ENCODE results near the gene NUP43.

Gene NUP43

GRCh38 chr6:149723771-149724417 lies 22.4 kb downstream of the NUP43 start:
- TF ChIP-seq SPI1 (IDR thresholded peaks at IDR 0.05; ENCODE audit: low read depth, low read length) (no peak), PAX5 (IDR thresholded peaks at IDR 0.05; ENCODE audit: insufficient read depth, low read length, severe bottlenecking) (no peak), TAF1 (IDR thresholded peaks at IDR 0.05; ENCODE audit: low read depth, low read length) (no peak), POLR2A (IDR thresholded peaks at IDR 0.05; ENCODE audit: low read depth, low read length) (no peak), POLR2AphosphoS5 (IDR thresholded peaks at IDR 0.05; ENCODE audit: low read depth, low read length) (no peak), POU2F2 (IDR thresholded peaks at IDR 0.05; ENCODE audit: low read depth, low read length) (no peak)
- FAIRE-seq, result peak; percentile 91
- peak; percentile 19 for DNase-seq (ENCODE audit: insufficient read length, low spot score)

- FAIRE-seq, result no peak
- no peak for DNase-seq (ENCODE audit: insufficient read length, low spot score)
- TF ChIP-seq POLR2AphosphoS5 (IDR thresholded peaks at IDR 0.05; ENCODE audit: low read depth, low read length) (no peak), TAF1 (IDR thresholded peaks at IDR 0.05; ENCODE audit: low read depth, low read length) (no peak), SPI1 (IDR thresholded peaks at IDR 0.05; ENCODE audit: low read depth, low read length) (no peak), POU2F2 (IDR thresholded peaks at IDR 0.05; ENCODE audit: low read depth, low read length) (no peak), PAX5 (IDR thresholded peaks at IDR 0.05; ENCODE audit: insufficient read depth, low read length, severe bottlenecking) (no peak)
These were observed 23.1 kb downstream of the NUP43 start for GRCh38 chr6:149723262-149723661.

GRCh38 chr6:149719531-149719930 lies 26.8 kb downstream of the NUP43 start:
- no peak for DNase-seq (ENCODE audit: insufficient read length, low spot score)
- TF ChIP-seq POU2F2 (IDR thresholded peaks at IDR 0.05; ENCODE audit: low read depth, low read length) (no peak), SPI1 (IDR thresholded peaks at IDR 0.05; ENCODE audit: low read depth, low read length) (no peak), PAX5 (IDR thresholded peaks at IDR 0.05; ENCODE audit: insufficient read depth, low read length, severe bottlenecking) (no peak), TAF1 (IDR thresholded peaks at IDR 0.05; ENCODE audit: low read depth, low read length) (no peak)
- FAIRE-seq, result no peak

- DNase-seq (ENCODE audit: insufficient read length, low spot score) (peak; percentile 86), FAIRE-seq (peak; percentile 69)
- TF ChIP-seq POLR2A (IDR thresholded peaks at IDR 0.05; ENCODE audit: low read depth, low read length) (peak; percentile 96), POLR2AphosphoS5 (IDR thresholded peaks at IDR 0.05; ENCODE audit: low read depth, low read length) (peak; percentile 89), SPI1 (IDR thresholded peaks at IDR 0.05; ENCODE audit: low read depth, low read length) (no peak), TAF1 (IDR thresholded peaks at IDR 0.05; ENCODE audit: low read depth, low read length) (peak; percentile 91), POU2F2 (IDR thresholded peaks at IDR 0.05; ENCODE audit: low read depth, low read length) (peak; percentile 71), PAX5 (IDR thresholded peaks at IDR 0.05; ENCODE audit: insufficient read depth, low read length, severe bottlenecking) (peak; percentile 85)
These were observed 28.5 kb downstream of the NUP43 start, which contains the start of gene LATS1 for GRCh38 chr6:149717588-149718458. TSS of gene LATS1 (minus strand) at chr6:149718101. CDS start at chr6:149702126, 15,975 bp downstream.

GRCh38 chr6:149717255-149717587 lies 29.1 kb downstream of the NUP43 start:
- no peak for DNase-seq (ENCODE audit: insufficient read length, low spot score)
- TF ChIP-seq POLR2AphosphoS5 (IDR thresholded peaks at IDR 0.05; ENCODE audit: low read depth, low read length) (no peak), SPI1 (IDR thresholded peaks at IDR 0.05; ENCODE audit: low read depth, low read length) (no peak), POU2F2 (IDR thresholded peaks at IDR 0.05; ENCODE audit: low read depth, low read length) (no peak), TAF1 (IDR thresholded peaks at IDR 0.05; ENCODE audit: low read depth, low read length) (no peak), PAX5 (IDR thresholded peaks at IDR 0.05; ENCODE audit: insufficient read depth, low read length, severe bottlenecking) (no peak), POLR2A (IDR thresholded peaks at IDR 0.05; ENCODE audit: low read depth, low read length) (no peak)
- no peak for FAIRE-seq

- no peak for TF ChIP-seq POU2F2 (IDR thresholded peaks at IDR 0.05; ENCODE audit: low read depth, low read length)
- no peak for TF ChIP-seq POLR2AphosphoS5 (IDR thresholded peaks at IDR 0.05; ENCODE audit: low read depth, low read length)
- TF ChIP-seq PAX5 (IDR thresholded peaks at IDR 0.05; ENCODE audit: insufficient read depth, low read length, severe bottlenecking), result no peak
- TF ChIP-seq TAF1 (IDR thresholded peaks at IDR 0.05; ENCODE audit: low read depth, low read length), result no peak
- TF ChIP-seq POLR2A (IDR thresholded peaks at IDR 0.05; ENCODE audit: low read depth, low read length), result no peak
- TF ChIP-seq SPI1 (IDR thresholded peaks at IDR 0.05; ENCODE audit: low read depth, low read length), result no peak
- peak; percentile 38 for FAIRE-seq
- no peak for DNase-seq (ENCODE audit: insufficient read length, low spot score)
These were observed 30.0 kb downstream of the NUP43 start for GRCh38 chr6:149716181-149716963.

GRCh38 chr6:149714442-149714841 lies 31.9 kb downstream of the NUP43 start:
- TF ChIP-seq SPI1 (IDR thresholded peaks at IDR 0.05; ENCODE audit: low read depth, low read length), result no peak
- no peak for TF ChIP-seq POLR2A (IDR thresholded peaks at IDR 0.05; ENCODE audit: low read depth, low read length)
- no peak for TF ChIP-seq POLR2AphosphoS5 (IDR thresholded peaks at IDR 0.05; ENCODE audit: low read depth, low read length)
- no peak for TF ChIP-seq POU2F2 (IDR thresholded peaks at IDR 0.05; ENCODE audit: low read depth, low read length)
- no peak for TF ChIP-seq TAF1 (IDR thresholded peaks at IDR 0.05; ENCODE audit: low read depth, low read length)
- TF ChIP-seq PAX5 (IDR thresholded peaks at IDR 0.05; ENCODE audit: insufficient read depth, low read length, severe bottlenecking), result no peak
- DNase-seq (ENCODE audit: insufficient read length, low spot score) (no peak), FAIRE-seq (no peak)

GRCh38 chr6:149711711-149712110 lies 34.6 kb downstream of the NUP43 start:
- no peak for TF ChIP-seq POLR2A (IDR thresholded peaks at IDR 0.05; ENCODE audit: low read depth, low read length)
- TF ChIP-seq POLR2AphosphoS5 (IDR thresholded peaks at IDR 0.05; ENCODE audit: low read depth, low read length), result no peak
- TF ChIP-seq SPI1 (IDR thresholded peaks at IDR 0.05; ENCODE audit: low read depth, low read length), result no peak
- no peak for TF ChIP-seq PAX5 (IDR thresholded peaks at IDR 0.05; ENCODE audit: insufficient read depth, low read length, severe bottlenecking)
- TF ChIP-seq POU2F2 (IDR thresholded peaks at IDR 0.05; ENCODE audit: low read depth, low read length), result no peak
- TF ChIP-seq TAF1 (IDR thresholded peaks at IDR 0.05; ENCODE audit: low read depth, low read length), result no peak
- DNase-seq (ENCODE audit: insufficient read length, low spot score), result no peak
- FAIRE-seq, result no peak

- no peak for FAIRE-seq
- no peak for DNase-seq (ENCODE audit: insufficient read length, low spot score)
- TF ChIP-seq POU2F2 (IDR thresholded peaks at IDR 0.05; ENCODE audit: low read depth, low read length) (no peak), SPI1 (IDR thresholded peaks at IDR 0.05; ENCODE audit: low read depth, low read length) (no peak), PAX5 (IDR thresholded peaks at IDR 0.05; ENCODE audit: insufficient read depth, low read length, severe bottlenecking) (no peak), TAF1 (IDR thresholded peaks at IDR 0.05; ENCODE audit: low read depth, low read length) (no peak), POLR2A (IDR thresholded peaks at IDR 0.05; ENCODE audit: low read depth, low read length) (no peak), POLR2AphosphoS5 (IDR thresholded peaks at IDR 0.05; ENCODE audit: low read depth, low read length) (no peak)
These were observed 44.6 kb downstream of the NUP43 start for GRCh38 chr6:149701714-149702113.

Measured in GM12891 (cell line).